NCI-H2081 treated with DMSO at 0.1 percent for 48 hours (cell line): ENCODE measurements around the gene FAM136A.
"Not testable (repeated sequence)": the region's sequence is repeated elsewhere in the genome, so short reads cannot be mapped to it uniquely, and the experiment has no call there.

ENCODE experiments used
- DNase-seq: peaks from one replicate; lab custom pipeline; 2025; lab: John Stamatoyannopoulos, UW

FAM136A gene

GRCh38 chr2:70301344-70302194 is at the start of gene FAM136A:
Gene FAM136A (minus strand): TSS chr2:70302067. CDS start chr2:70302011, 56 bp downstream.
- DNase-seq: no peak

- DNase-seq: no peak
Observed at GRCh38 chr2:70349921-70350685, 48.2 kb upstream of the FAM136A start.

GRCh38 chr2:70347831-70348230 is 46.0 kb upstream of the FAM136A start:
- DNase-seq: no peak

- DNase-seq: no peak
Observed at GRCh38 chr2:70344195-70344594, 42.3 kb upstream of the FAM136A start.

DNA sequence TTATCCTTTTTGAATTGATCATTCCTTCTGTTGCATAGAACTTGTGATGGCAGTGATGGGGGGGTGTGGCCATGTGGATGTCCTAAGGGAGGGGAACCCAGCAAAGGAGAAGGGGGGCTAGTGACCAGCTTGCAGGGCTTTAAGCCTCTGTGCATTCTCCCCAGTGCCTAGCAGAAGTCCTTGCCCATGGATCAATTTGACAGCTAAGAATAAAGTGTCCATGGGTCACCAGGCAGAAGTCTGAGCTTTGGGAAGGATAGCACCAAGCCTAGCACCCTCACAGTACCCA is 39.6 kb upstream of the FAM136A start:
- no peak for DNase-seq

DNA sequence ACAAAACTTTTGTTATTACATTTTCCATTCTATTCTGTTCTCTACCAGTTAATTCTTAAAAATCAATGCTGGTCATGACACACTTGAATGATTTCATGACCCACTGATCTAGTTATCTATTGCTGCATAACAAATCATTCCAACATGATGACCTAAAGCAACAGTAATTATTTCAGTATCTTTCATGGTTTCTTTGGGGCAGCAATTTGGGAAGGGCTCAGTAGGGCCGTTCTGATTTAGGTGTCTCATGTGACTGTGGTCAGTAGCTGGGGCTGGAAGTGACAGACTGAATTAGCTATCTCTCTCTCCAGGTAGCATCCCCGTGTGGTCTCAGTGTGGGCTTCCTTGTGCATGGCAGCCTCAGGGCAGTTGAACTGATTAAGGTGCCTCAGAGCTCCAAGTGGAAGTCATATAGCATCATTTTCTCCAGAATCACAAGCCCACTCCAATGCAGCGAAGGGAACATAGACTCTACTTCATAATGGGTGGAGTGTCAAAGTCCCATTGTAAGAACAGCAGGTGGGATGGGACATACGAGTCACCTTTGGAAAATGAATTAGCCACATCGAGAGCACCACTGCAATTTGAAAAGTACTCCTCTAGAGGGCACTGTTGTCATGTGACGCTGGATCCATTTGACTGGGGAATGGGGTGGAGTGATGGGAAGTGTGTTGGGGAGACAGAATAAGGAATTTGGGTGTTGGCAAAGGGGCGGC is 39.1 kb upstream of the FAM136A start:
- DNase-seq: no peak

GRCh38 chr2:70340075-70340474 is 38.2 kb upstream of the FAM136A start:
- DNase-seq: no peak

DNA sequence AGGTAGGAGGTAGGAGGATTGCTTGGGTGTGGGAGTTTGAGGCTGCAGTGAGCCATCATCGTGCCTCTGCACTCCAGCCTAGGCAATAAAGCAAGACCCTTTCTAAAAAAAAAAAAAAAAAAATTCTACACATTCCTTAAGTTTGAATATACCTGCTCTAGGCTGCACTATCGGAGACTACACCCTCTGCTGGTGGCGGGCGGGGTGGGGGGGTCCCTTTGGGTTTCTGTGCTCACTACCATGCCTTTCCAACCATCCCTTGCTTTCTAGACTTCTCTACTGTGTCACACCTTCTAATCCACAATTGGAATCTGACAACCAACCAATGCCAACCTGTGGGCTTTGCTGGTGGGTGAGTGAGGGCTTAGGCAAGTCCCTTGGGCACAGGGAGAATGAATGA is 34.7 kb upstream of the FAM136A start:
- DNase-seq: no peak

- no peak for DNase-seq
Observed at GRCh38 chr2:70331012-70331411, 29.1 kb upstream of the FAM136A start.

DNA sequence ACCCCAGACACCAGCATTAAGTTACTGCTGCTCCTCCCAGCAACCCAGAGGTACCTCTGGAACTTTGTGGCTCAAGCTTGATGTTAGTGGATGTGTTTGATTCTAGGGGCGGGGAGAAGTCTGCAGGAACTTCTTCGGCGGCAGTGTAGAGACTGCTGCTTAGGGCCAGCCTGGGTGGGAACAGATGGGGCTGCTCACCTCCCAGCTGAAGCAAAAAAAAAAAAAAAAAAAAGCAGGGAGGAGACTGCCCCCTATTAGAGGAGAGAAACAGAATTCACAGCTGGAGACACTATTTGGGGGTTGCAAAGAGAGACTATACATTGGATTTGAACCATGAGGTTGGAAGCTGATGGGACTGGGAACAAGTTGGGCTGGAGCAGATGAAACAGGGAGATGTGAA is 28.6 kb upstream of the FAM136A start:
- DNase-seq: no peak

- DNase-seq: no peak
Observed at GRCh38 chr2:70328921-70329561, 27.2 kb upstream of the FAM136A start.

- no peak for DNase-seq
Observed at GRCh38 chr2:70325875-70326274, 24.0 kb upstream of the FAM136A start.

- no peak for DNase-seq
Observed at GRCh38 chr2:70322518-70322917, 20.7 kb upstream of the FAM136A start.

DNA sequence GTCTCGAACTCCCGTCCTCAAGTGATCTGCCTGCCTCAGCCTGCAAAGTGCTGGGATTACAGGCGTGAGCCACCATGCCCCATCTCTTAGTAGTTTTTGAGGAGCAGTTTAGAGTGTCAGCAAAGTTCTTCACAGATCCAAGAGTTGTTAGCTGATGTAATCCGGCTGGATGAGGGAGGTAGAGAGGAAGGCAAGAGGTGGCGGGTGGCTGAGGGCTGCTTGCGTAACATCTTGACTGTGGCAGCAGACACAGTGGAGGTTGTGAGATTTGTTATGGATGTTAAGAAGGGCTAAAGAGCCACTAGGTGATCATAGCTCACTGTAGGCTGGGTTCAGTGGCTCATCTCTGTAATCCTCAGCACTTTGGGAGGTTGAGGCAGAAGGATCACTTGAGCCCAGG is 19.5 kb upstream of the FAM136A start:
- DNase-seq: no peak

DNA sequence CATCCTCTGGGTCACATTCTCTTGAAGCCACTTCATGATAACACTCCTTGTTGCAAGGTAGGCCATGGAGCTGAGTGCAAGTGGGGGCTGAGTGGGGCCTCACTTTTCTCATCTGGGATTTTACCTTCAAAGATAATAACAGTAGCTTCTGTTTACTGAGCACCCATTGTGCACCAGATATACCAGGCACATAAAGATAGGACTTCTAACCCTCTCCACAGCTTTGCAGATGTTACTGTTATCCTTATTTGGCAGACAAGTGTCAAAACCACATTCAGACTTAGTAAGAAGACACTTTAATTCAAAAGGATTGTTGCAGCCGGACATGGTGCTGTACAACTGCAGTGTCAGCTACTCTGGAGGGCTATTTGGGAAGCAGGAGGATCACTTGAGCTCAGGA is 12.8 kb upstream of the FAM136A start:
- no peak for DNase-seq

DNA sequence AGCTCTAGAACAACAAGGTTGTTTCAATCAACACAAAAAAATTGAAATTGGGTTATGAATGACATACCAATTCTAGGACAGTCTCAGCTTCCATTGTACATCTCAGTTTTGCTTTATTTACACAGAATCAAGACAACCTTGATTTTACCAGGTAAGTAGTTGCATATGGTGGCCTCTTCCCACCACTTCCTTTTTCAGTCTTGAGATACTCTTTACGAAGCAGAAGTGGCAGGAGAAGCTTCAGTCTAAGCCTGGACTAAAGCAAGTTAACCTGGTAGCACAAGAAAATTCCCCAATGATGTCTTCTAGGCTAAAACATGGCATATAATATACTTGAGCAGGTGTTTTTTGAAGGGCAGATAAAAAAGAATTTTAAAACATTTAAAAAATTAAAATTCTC is 10.7 kb upstream of the FAM136A start:
- DNase-seq: no peak

GRCh38 chr2:70310899-70311298 is 9.0 kb upstream of the FAM136A start:
- DNase-seq: no peak

- no peak for DNase-seq
Observed at GRCh38 chr2:70305531-70305930, 3.7 kb upstream of the FAM136A start.

- no peak for DNase-seq
Observed at GRCh38 chr2:70304498-70304897, 2.6 kb upstream of the FAM136A start.

DNA sequence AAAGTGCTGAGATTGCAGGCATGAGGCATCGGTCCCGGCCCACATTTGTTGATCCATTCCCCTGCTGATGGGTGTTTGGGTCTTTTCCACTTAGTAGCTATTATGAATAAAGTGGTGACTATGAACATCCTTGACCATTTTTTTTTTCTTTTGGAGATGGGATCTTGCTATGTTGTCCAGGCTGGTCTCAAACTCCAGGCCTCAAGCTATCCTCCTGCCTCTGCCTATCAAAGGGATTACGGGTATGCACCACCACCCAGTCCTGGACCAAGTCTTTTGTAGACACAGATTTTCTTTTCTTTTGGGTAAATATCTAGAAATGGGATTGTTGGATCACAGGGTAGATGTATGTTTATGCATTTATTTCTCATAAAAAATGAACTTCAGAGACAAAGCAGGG is 1.3 kb upstream of the FAM136A start:
- DNase-seq: no peak

- DNase-seq: not testable (repeated sequence)
Observed at GRCh38 chr2:70302195-70302546, 304 bp upstream of the FAM136A start.

GRCh38 chr2:70300771-70301343 is 1.0 kb downstream of the FAM136A start:
- DNase-seq: no peak
